Astrocyte (in vitro differentiated cells and primary cell): Measurements from ENCODE around the gene ZNF778. TPM values are rescaled to one million over a fixed set of nuclear protein-coding genes. Genes with fewer than 3 reads are reported as not detected.

ENCODE experiments used
- DNase-seq: peaks from one replicate; pipeline ENCODE4 v3.0.0-alpha.2; 2010; ENCODE audit warnings: low read depth
- FAIRE-seq: peaks from 2 replicates; lab custom pipeline; 2011; peaks lifted over from hg19 to GRCh38; lab: Jason Lieb, UNC
- H2AFZ ChIP-seq: 2 replicates; pipeline ENCODE4 v1.6.0; 2012; ENCODE audit warnings: low read depth, low read length, inconsistent platforms
- H3K27ac ChIP-seq: 2 replicates; pipeline ENCODE4 v1.5.1; 2011; ENCODE audit warnings: low read depth, low read length, inconsistent platforms
- H3K27me3 ChIP-seq: 2 replicates; pipeline ENCODE4 v1.6.0; 2011; ENCODE audit warnings: low read length, inconsistent platforms; ENCODE audit not compliant: insufficient read depth
- H3K36me3 ChIP-seq: 2 replicates; pipeline ENCODE4 v1.5.1; 2011; ENCODE audit warnings: low read length, inconsistent platforms; ENCODE audit not compliant: insufficient read depth
- H3K4me1 ChIP-seq: 2 replicates; pipeline ENCODE4 v1.5.1; 2011; ENCODE audit warnings: low read length, inconsistent platforms; ENCODE audit not compliant: insufficient read depth
- H3K4me2 ChIP-seq: 2 replicates; pipeline ENCODE4 v1.6.0; 2012; ENCODE audit warnings: low read length, inconsistent platforms
- H3K4me3 ChIP-seq: 2 replicates; pipeline ENCODE4 v1.5.1; 2011; ENCODE audit warnings: low read depth, mild to moderate bottlenecking, low read length, inconsistent platforms; ENCODE audit not compliant: insufficient read depth
- H3K79me2 ChIP-seq: 2 replicates; pipeline ENCODE4 v1.6.0; 2012; ENCODE audit warnings: mild to moderate bottlenecking, low read length, inconsistent platforms; ENCODE audit not compliant: insufficient read depth
- H3K9ac ChIP-seq: 2 replicates; pipeline ENCODE4 v1.6.0; 2012; ENCODE audit warnings: mild to moderate bottlenecking, low read length, inconsistent platforms
- H3K9me3 ChIP-seq: 2 replicates; pipeline ENCODE4 v1.5.1; 2012; ENCODE audit warnings: low read depth, mild to moderate bottlenecking, low read length, inconsistent platforms; ENCODE audit not compliant: insufficient read depth
- H4K20me1 ChIP-seq: 2 replicates; pipeline ENCODE4 v1.6.0; 2012; ENCODE audit warnings: low read length, inconsistent platforms; ENCODE audit not compliant: insufficient read depth
- H3K27ac Mint-ChIP-seq: one replicate; pipeline ENCODE4 v1.8.0; 2021; ENCODE audit warnings: mild to moderate bottlenecking, mixed read lengths; ENCODE audit not compliant: unreplicated experiment
- H3K27me3 Mint-ChIP-seq: one replicate; pipeline ENCODE4 v1.8.0; 2021; ENCODE audit warnings: low read depth, mixed read lengths; ENCODE audit not compliant: unreplicated experiment
- H3K36me3 Mint-ChIP-seq: one replicate; pipeline ENCODE4 v1.8.0; 2021; ENCODE audit warnings: low read depth, mixed read lengths; ENCODE audit not compliant: unreplicated experiment
- H3K4me1 Mint-ChIP-seq: one replicate; pipeline ENCODE4 v1.8.0; 2021; ENCODE audit warnings: low read depth, mixed read lengths; ENCODE audit not compliant: unreplicated experiment
- H3K4me3 Mint-ChIP-seq: one replicate; pipeline ENCODE4 v1.8.0; 2021; ENCODE audit warnings: mild to moderate bottlenecking, moderate library complexity, mixed read lengths; ENCODE audit not compliant: unreplicated experiment
- H3K9me3 Mint-ChIP-seq: one replicate; pipeline ENCODE4 v1.8.0; 2021; ENCODE audit warnings: mild to moderate bottlenecking, mixed read lengths; ENCODE audit not compliant: unreplicated experiment
- CTCF ChIP-seq: IDR thresholded peaks from 2 replicates; pipeline ENCODE4 v1.5.1; 2011; ENCODE audit warnings: low read depth, mild to moderate bottlenecking, inconsistent platforms, low read length, moderate library complexity; ENCODE audit not compliant: insufficient read depth
- EZH2 ChIP-seq: IDR thresholded peaks from 2 replicates; pipeline ENCODE4 v1.6.1; 2012; ENCODE audit warnings: mild to moderate bottlenecking, low read length, inconsistent platforms; ENCODE audit not compliant: insufficient read depth
- total RNA-seq: library from RNA; stranded (reverse); gene quantifications from 2 replicates; pipeline ENCODE4 v1.2.1, GENCODE V29; 2021

The ZNF778 gene
- total RNA-seq, 1 donor from 2014 or later, result 15.5 TPM

- Histone ChIP-seq H3K4me2 (no peak overlapping the region), H3K27ac (no peak overlapping the region), H3K9me3 (no peaks in the 10 kb centered on the region), H3K4me3 (no peak overlapping the region), H3K36me3 (no peaks in the 10 kb centered on the region), H2AFZ (no peak overlapping the region), H3K79me2 (no peaks in the 10 kb centered on the region), H3K4me1 (no peaks in the 10 kb centered on the region), H3K27me3 (no peaks in the 10 kb centered on the region), H3K9ac (no peak overlapping the region), H4K20me1 (no peaks in the 10 kb centered on the region)
- no peaks in the 10 kb centered on the region for H3K9me3 Mint-ChIP-seq
- DNase-seq, result no peak
- FAIRE-seq, result no peak
- no peak overlapping the region for H3K27ac Mint-ChIP-seq
- peak overlapping the region; percentile 57 for H3K4me3 Mint-ChIP-seq
- TF ChIP-seq EZH2 (no peak), CTCF (no peak)
- H3K4me1 Mint-ChIP-seq, result no peaks in the 10 kb centered on the region
- no peaks in the 10 kb centered on the region for H3K36me3 Mint-ChIP-seq
- H3K27me3 Mint-ChIP-seq, result peaks cover 16% of the 10 kb centered on the region
These were observed 44.9 kb upstream of the ZNF778 start for GRCh38 chr16:89172528-89173173.

GRCh38 chr16:89173174-89173921, 44.2 kb upstream of the ZNF778 start:
- no peaks in the 10 kb centered on the region for H3K36me3 Mint-ChIP-seq
- no peaks in the 10 kb centered on the region for H3K4me1 Mint-ChIP-seq
- DNase-seq, result no peak
- no peak overlapping the region for H3K27ac Mint-ChIP-seq
- H4K20me1 ChIP-seq, result no peaks in the 10 kb centered on the region
- H2AFZ ChIP-seq, result no peak overlapping the region
- H3K9me3 Mint-ChIP-seq, result no peaks in the 10 kb centered on the region
- H3K4me1 ChIP-seq, result no peaks in the 10 kb centered on the region
- no peak overlapping the region for H3K4me3 ChIP-seq
- peaks cover 16% of the 10 kb centered on the region for H3K27me3 Mint-ChIP-seq
- no peak overlapping the region for H3K4me2 ChIP-seq
- H3K9ac ChIP-seq, result no peak overlapping the region
- H3K27ac ChIP-seq, result no peak overlapping the region
- no peak overlapping the region for H3K4me3 Mint-ChIP-seq
- TF ChIP-seq EZH2 (no peak), CTCF (no peak)
- no peaks in the 10 kb centered on the region for H3K27me3 ChIP-seq
- H3K36me3 ChIP-seq, result no peaks in the 10 kb centered on the region
- no peak for FAIRE-seq
- no peaks in the 10 kb centered on the region for H3K79me2 ChIP-seq
- H3K9me3 ChIP-seq, result no peaks in the 10 kb centered on the region
